ENCODE data around the gene PARVA. TPM values are rescaled to one million over a fixed set of nuclear protein-coding genes. Genes with fewer than 3 reads are reported as not detected.

PARVA gene
- total RNA-seq, 4 donors from 2014 or later: 181 to 228 (median 210) TPM

GRCh38 chr11:12409621-12410005 is 32.2 kb downstream of the PARVA start:
- intact Hi-C loops (cut with DNase I): loop anchor here (5.0 to 10.0 kb wide), 2 partner anchors 265 to 483 kb away; partner anchors contain the start of gene TEAD1
- peak; percentile 74 for DNase-seq (ENCODE audit: extremely low spot score)
- Histone ChIP-seq H3K27ac (replicated peaks in 1 of 4) (peak overlapping the region; percentile 87 to 100 (median 98)), H3K9me3 (no peaks in the 10 kb centered on the region), H3K4me3 (peak overlapping the region; percentile 18 to 31 (median 24)), H3K36me3 (no peaks in the 10 kb centered on the region), H3K27me3 (no peaks in the 10 kb centered on the region), H3K4me1 (peaks cover 74 to 98% (median 90%) of the 10 kb centered on the region in 4 donors)
- TF ChIP-seq CTCF (IDR thresholded peaks at IDR 0.05) (peak in 1 of 3 experiments; percentile 18), POLR2A (IDR thresholded peaks at IDR 0.05; ENCODE audit: low read depth) (no peak), POLR2AphosphoS5 (IDR thresholded peaks at IDR 0.05) (no peak), EP300 (IDR thresholded peaks at IDR 0.05) (peak; percentile 9)
- WGBS: 35% methylated on average over 3 of the region's 3 CpGs

- Histone ChIP-seq H3K4me1 (peaks cover 73 to 98% (median 90%) of the 10 kb centered on the region in 4 donors), H3K4me3 (peak overlapping the region; percentile 18 to 31 (median 24)), H3K27me3 (no peaks in the 10 kb centered on the region), H3K36me3 (no peaks in the 10 kb centered on the region), H3K9me3 (no peaks in the 10 kb centered on the region), H3K27ac (replicated peaks in 1 of 4) (peak overlapping the region; percentile 87 to 100 (median 98))
- DNase-seq (ENCODE audit: extremely low spot score): peak; percentile 91
- TF ChIP-seq POLR2A (IDR thresholded peaks at IDR 0.05; ENCODE audit: low read depth): no peak
- TF ChIP-seq EP300 (IDR thresholded peaks at IDR 0.05): no peak
- peak; percentile 77 for TF ChIP-seq POLR2AphosphoS5 (IDR thresholded peaks at IDR 0.05)
- TF ChIP-seq CTCF (IDR thresholded peaks at IDR 0.05): peak in 1 of 3 experiments; percentile 10
- intact Hi-C loops (cut with DNase I): loop anchor here (5.0 to 10.0 kb wide), 2 partner anchors 265 to 482 kb away; partner anchors contain the start of gene TEAD1
- WGBS: 28% methylated on average over 7 of the region's 10 CpGs
These were observed 32.8 kb downstream of the PARVA start for GRCh38 chr11:12410006-12410728.

GRCh38 chr11:12411393-12411792 is 34.0 kb downstream of the PARVA start:
- H3K9me3 ChIP-seq: no peaks in the 10 kb centered on the region
- H3K4me1 ChIP-seq: peaks cover 74 to 98% (median 97%) of the 10 kb centered on the region in 4 donors
- H3K4me3 ChIP-seq: no peak overlapping the region
- no peaks in the 10 kb centered on the region for H3K27me3 ChIP-seq
- no peaks in the 10 kb centered on the region for H3K36me3 ChIP-seq
- WGBS: 85% methylated on average over 3 of the region's 3 CpGs
- peak overlapping the region; percentile 87 to 100 (median 98) for H3K27ac ChIP-seq (replicated peaks in 1 of 4)
- intact Hi-C loops (cut with DNase I): loop anchor here (5.0 to 10.0 kb wide), 2 partner anchors 263 to 481 kb away; partner anchors contain the start of gene TEAD1
- no peak for TF ChIP-seq EP300 (IDR thresholded peaks at IDR 0.05)
- DNase-seq (ENCODE audit: extremely low spot score): no peak

GRCh38 chr11:12411806-12412727 is 34.7 kb downstream of the PARVA start:
- Histone ChIP-seq H3K4me3 (no peak overlapping the region), H3K9me3 (no peaks in the 10 kb centered on the region), H3K27ac (replicated peaks in 1 of 4) (peak overlapping the region; percentile 87 to 100 (median 98)), H3K4me1 (peaks cover 77 to 100% (median 99%) of the 10 kb centered on the region in 4 donors), H3K27me3 (no peaks in the 10 kb centered on the region), H3K36me3 (no peaks in the 10 kb centered on the region)
- WGBS: 28% methylated on average over 7 of the region's 7 CpGs
- DNase-seq (ENCODE audit: extremely low spot score): peak; percentile 92
- intact Hi-C loops (cut with DNase I): loop anchor here (5.0 to 10.0 kb wide), 2 partner anchors 263 to 480 kb away; partner anchors contain the start of gene TEAD1
- peak; percentile 67 to 70 for TF ChIP-seq POLR2AphosphoS5 (IDR thresholded peaks at IDR 0.05)
- TF ChIP-seq CTCF (IDR thresholded peaks at IDR 0.05): peak; percentile 73 to 80 (median 80)
- peak; percentile 95 for TF ChIP-seq EP300 (IDR thresholded peaks at IDR 0.05)
- no peak for TF ChIP-seq POLR2A (IDR thresholded peaks at IDR 0.05; ENCODE audit: low read depth)

Data from esophagus muscularis mucosa (tissue), 4 donors.